ENCODE measurements around the gene FOSL2.

The FOSL2 gene

GRCh38 chr2:28411956-28412609 lies 19.4 kb downstream of the FOSL2 start:
- DNase-seq = no peak

- no peak for DNase-seq
Observed at GRCh38 chr2:28412625-28413151, 20.0 kb downstream of the FOSL2 start.

- no peak for DNase-seq
Observed at GRCh38 chr2:28413152-28413898, 20.7 kb downstream of the FOSL2 start.

GRCh38 chr2:28413899-28414295 lies 21.2 kb downstream of the FOSL2 start:
- no peak for DNase-seq

- no peak for DNase-seq
Observed at GRCh38 chr2:28414583-28414982, 21.9 kb downstream of the FOSL2 start.

GRCh38 chr2:28415010-28415409 lies 22.4 kb downstream of the FOSL2 start:
- no peak for DNase-seq

GRCh38 chr2:28415715-28416114 lies 23.1 kb downstream of the FOSL2 start:
- no peak for DNase-seq

GRCh38 chr2:28419003-28419402 lies 26.3 kb downstream of the FOSL2 start:
- no peak for DNase-seq

- DNase-seq = no peak
Observed at GRCh38 chr2:28419443-28420270, 27.0 kb downstream of the FOSL2 start.

GRCh38 chr2:28420722-28421121 lies 28.1 kb downstream of the FOSL2 start:
- DNase-seq = no peak

GRCh38 chr2:28422908-28423741 lies 30.5 kb downstream of the FOSL2 start:
- DNase-seq = no peak

- no peak for DNase-seq
Observed at GRCh38 chr2:28423856-28424605, 31.4 kb downstream of the FOSL2 start.

GRCh38 chr2:28424799-28425463 lies 32.3 kb downstream of the FOSL2 start:
- DNase-seq = no peak

- no peak for DNase-seq
Observed at GRCh38 chr2:28425464-28425835, 32.8 kb downstream of the FOSL2 start.

GRCh38 chr2:28427741-28428415 lies 35.2 kb downstream of the FOSL2 start:
- DNase-seq = no peak

- no peak for DNase-seq
Observed at GRCh38 chr2:28428486-28428885, 35.8 kb downstream of the FOSL2 start.

- DNase-seq = no peak
Observed at GRCh38 chr2:28429636-28430376, 37.1 kb downstream of the FOSL2 start.

- DNase-seq = no peak
Observed at GRCh38 chr2:28430377-28430765, 37.7 kb downstream of the FOSL2 start.

GRCh38 chr2:28430788-28431418 lies 38.2 kb downstream of the FOSL2 start:
- DNase-seq = no peak
